SU-DHL-6 (cell line): ENCODE results near the gene SMAP1.

Experiments used
- EZH2phosphoT487 ChIP-seq: fragments of 200-600 bp; sonication (generic), shearing (Covaris generic); conservative IDR thresholded peaks from 2 replicates; pipeline ENCODE4 v1.6.1; 2018; ENCODE audit warnings: mild to moderate bottlenecking, antibody characterized with exemption, low read length, moderate library complexity, mixed read lengths
- TF ChIP-seq, protein P1 (sequence below): fragments of 200-600 bp; sonication (generic); IDR thresholded peaks from one replicate; pipeline ENCODE4 v1.5.1; 2017; ENCODE audit warnings: antibody characterized with exemption, mild to moderate bottlenecking, low read length, moderate library complexity; ENCODE audit not compliant: insufficient read depth, poor library complexity, severe bottlenecking

DNA sequence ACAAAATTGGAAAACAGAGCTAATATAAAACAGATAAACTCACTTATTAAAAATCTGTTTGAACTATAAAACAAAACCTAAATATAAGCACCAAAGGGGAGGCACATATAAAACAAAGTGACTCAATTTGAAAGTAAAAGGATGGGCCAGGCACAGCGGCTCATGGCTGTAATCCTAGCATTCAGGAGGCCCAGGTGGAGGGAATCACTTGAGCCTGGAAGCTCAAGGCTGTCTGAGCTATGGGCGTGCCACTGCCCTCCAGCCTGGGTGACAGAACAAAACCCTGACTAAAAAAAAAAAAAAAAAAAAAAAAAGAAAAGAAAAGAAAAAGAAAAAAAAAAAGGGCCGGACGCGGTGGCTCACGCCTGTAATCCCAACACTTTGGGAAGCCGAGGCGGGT lies 31.1 kb upstream of the SMAP1 start:
- TF ChIP-seq, protein P1, sequence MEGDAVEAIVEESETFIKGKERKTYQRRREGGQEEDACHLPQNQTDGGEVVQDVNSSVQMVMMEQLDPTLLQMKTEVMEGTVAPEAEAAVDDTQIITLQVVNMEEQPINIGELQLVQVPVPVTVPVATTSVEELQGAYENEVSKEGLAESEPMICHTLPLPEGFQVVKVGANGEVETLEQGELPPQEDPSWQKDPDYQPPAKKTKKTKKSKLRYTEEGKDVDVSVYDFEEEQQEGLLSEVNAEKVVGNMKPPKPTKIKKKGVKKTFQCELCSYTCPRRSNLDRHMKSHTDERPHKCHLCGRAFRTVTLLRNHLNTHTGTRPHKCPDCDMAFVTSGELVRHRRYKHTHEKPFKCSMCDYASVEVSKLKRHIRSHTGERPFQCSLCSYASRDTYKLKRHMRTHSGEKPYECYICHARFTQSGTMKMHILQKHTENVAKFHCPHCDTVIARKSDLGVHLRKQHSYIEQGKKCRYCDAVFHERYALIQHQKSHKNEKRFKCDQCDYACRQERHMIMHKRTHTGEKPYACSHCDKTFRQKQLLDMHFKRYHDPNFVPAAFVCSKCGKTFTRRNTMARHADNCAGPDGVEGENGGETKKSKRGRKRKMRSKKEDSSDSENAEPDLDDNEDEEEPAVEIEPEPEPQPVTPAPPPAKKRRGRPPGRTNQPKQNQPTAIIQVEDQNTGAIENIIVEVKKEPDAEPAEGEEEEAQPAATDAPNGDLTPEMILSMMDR: no peak
- no peak for TF ChIP-seq EZH2phosphoT487
